ENCODE measurements around the gene CHKA. TPM values are rescaled to one million over a fixed set of nuclear protein-coding genes. Genes with fewer than 3 reads are reported as not detected.
"Not testable (repeated sequence)": the region's sequence is repeated elsewhere in the genome, so short reads cannot be mapped to it uniquely, and the experiment has no call there.

Gene CHKA
- total and polyA plus RNA-seq, 4 experiments from 2014 or later: 1.5 to 2.7 (median 2.6) TPM

DNA sequence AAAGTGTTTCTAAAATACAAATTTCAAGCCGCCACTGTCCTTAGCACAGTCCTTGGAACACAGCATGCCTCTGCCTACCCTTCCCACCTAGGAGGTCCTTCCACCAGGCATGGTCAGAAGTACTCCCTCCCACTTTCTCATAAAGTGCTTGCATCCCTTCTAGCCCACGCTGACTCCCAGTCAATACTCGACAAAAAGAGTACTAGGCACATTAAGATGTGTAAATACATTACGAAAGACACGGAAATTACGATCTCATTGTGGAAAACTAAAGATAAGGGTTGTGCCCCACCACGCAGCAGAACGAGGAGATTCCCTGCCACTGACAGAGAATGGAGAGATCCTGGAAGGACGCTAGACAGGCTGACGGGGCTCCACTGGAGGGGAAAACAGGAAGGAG is 13.5 kb downstream of the CHKA start:
- intact Hi-C loops (cut with micrococcal nuclease): no loop called here
- Histone ChIP-seq H3K4me1 (ENCODE audit: insufficient read depth, low read length) (no peaks in the 10 kb centered on the region), H3K9me3 (ENCODE audit: control insufficient read depth in 1 of 2, low read length in 2 of 2) (no peaks in the 10 kb centered on the region), H3K27me3 (ENCODE audit: insufficient read depth, low read length) (no peaks in the 10 kb centered on the region), H3K4me3 (ENCODE audit: low read length in 2 of 2) (no peak overlapping the region), H3K36me3 (ENCODE audit: insufficient read depth, low read length) (no peaks in the 10 kb centered on the region), H3K27ac (ENCODE audit: low read depth, low read length) (no peak overlapping the region)
- CTCF ChIA-PET (ENCODE audit: partially characterized antibody): no interaction called here
- Mint-ChIP-seq H3K4me3 (no peak overlapping the region), H3K9me3 (no peaks in the 10 kb centered on the region), H3K27me3 (no peaks in the 10 kb centered on the region), H3K36me3 (no peaks in the 10 kb centered on the region), H3K27ac (peak overlapping the region in 1 of 7 donors; percentile 44), H3K4me1 (no peaks in the 10 kb centered on the region)
- POLR2A ChIA-PET (ENCODE audit: partially characterized antibody): no interaction called here
- no peak for DNase-seq

DNA sequence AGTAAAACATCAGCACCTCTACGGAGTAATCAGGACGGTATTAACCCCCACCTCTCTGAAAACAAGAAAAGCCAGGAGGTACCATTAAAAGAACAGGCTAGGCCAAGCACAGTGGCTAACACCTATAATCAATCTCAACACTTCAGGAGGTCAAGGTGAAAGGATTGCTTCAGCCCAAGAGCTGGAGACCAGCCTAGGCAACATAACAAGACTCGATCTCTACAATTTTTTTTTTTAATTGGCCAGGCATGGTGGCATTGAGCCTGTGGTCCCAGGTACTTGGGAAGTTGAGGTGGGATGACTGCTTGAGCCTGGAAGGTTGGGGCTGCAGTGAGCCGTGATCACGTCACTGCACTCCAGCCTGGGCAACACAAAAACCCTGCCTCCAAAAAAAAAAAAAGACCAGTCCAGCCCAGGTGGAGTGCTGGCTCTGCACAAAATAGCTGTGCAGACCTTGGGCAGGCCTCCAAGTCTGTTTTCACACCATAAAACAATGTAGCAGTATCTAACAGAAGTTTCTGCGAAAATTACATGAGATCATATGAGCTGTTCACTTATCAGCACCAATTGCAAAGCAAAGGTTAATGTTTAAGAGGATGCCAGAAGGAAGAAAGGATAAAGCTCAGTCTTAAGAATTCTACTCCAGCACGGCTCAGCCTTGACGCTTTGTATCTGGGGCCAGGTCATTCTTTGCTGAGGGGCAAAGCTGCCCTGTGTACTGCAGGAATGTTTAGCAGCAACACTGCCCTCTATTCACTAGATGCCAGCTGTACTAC is 14.8 kb downstream of the CHKA start:
- H3K4me3 ChIP-seq (ENCODE audit: low read length in 2 of 2): no peak overlapping the region
- Mint-ChIP-seq H3K9me3 (no peaks in the 10 kb centered on the region), H3K27me3 (no peaks in the 10 kb centered on the region), H3K36me3 (no peaks in the 10 kb centered on the region), H3K4me1 (no peaks in the 10 kb centered on the region), H3K27ac (no peak overlapping the region), H3K4me3 (no peak overlapping the region)
- no peaks in the 10 kb centered on the region for H3K4me1 ChIP-seq (ENCODE audit: insufficient read depth, low read length)
- POLR2A ChIA-PET (ENCODE audit: partially characterized antibody): no interaction called here
- intact Hi-C loops (cut with micrococcal nuclease): no loop called here
- no peak for DNase-seq
- CTCF ChIA-PET (ENCODE audit: partially characterized antibody): interaction anchor here (0.7 kb wide), 1 partner anchor 11 kb away, joined by 4 read pairs; no protein-coding TSS in a partner anchor
- no peaks in the 10 kb centered on the region for H3K36me3 ChIP-seq (ENCODE audit: insufficient read depth, low read length)
- H3K27me3 ChIP-seq (ENCODE audit: insufficient read depth, low read length): no peaks in the 10 kb centered on the region
- no peak overlapping the region for H3K27ac ChIP-seq (ENCODE audit: low read depth, low read length)
- no peaks in the 10 kb centered on the region for H3K9me3 ChIP-seq (ENCODE audit: control insufficient read depth in 1 of 2, low read length in 2 of 2)

DNA sequence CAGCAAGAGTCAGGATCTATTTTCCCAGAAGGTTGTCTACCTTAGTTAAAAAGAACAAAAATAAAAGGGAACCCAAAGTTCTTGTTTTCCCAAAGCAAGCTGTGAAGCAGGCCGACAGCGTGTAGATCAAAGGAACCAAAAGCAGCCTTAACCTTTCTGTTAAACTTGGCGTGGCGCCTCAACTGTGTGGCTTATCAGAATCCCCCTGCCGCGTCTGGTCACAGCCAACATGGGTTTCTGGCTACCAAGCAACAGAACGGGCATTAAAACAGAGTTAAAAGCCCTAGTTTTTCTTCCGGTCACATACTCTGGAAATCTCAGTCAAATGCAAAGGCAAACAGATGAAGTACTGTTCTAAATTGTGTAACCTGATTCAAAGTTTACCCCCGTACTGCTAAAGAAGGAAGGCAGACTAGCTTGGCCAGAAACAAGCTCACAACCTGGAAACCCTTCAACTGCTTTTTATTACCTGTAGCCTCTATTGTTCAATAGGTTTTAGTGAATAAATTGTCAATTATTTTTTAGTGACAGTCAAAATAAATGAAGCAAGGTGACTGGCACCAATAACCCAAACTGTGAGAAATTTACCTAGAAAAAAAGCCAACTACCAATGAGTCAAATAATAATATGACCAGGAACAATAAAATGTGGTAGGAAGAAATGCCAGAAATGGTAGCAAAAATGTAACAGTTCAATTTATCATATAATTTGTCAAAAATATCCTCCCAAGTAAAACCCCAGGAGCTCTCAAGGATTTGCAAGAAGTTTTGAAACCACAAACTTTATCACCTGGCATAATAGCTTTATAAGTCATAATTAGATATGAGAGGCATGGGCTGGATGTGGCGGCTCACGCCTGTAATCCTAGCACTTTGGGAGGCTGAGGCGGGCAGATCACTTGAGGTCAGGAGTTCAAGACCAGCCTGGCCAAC is 21.4 kb downstream of the CHKA start:
- Mint-ChIP-seq H3K36me3 (no peaks in the 10 kb centered on the region), H3K9me3 (no peaks in the 10 kb centered on the region), H3K27ac (peak overlapping the region in 4 of 7 donors; percentile 17 to 49 (median 28)), H3K27me3 (no peaks in the 10 kb centered on the region), H3K4me1 (peaks cover 4 to 13% (median 10%) of the 10 kb centered on the region in 4 donors), H3K4me3 (peak overlapping the region in 5 of 8 donors; percentile 42 to 69 (median 53))
- CTCF ChIA-PET (ENCODE audit: partially characterized antibody): interaction anchor here (1.2 kb wide), 1 partner anchor 106 kb away, joined by 3 read pairs; no protein-coding TSS in a partner anchor
- Histone ChIP-seq H3K9me3 (ENCODE audit: control insufficient read depth in 1 of 2, low read length in 2 of 2) (no peaks in the 10 kb centered on the region), H3K27ac (ENCODE audit: low read depth, low read length) (no peak overlapping the region), H3K27me3 (ENCODE audit: insufficient read depth, low read length) (no peaks in the 10 kb centered on the region), H3K36me3 (ENCODE audit: insufficient read depth, low read length) (no peaks in the 10 kb centered on the region), H3K4me3 (ENCODE audit: low read length in 2 of 2) (no peak overlapping the region), H3K4me1 (ENCODE audit: insufficient read depth, low read length) (peaks cover 6% of the 10 kb centered on the region)
- intact Hi-C loops (cut with micrococcal nuclease): no loop called here
- POLR2A ChIA-PET (ENCODE audit: partially characterized antibody): no interaction called here
- peak in 2 of 5 donors; percentile 8 to 32 for DNase-seq

DNA sequence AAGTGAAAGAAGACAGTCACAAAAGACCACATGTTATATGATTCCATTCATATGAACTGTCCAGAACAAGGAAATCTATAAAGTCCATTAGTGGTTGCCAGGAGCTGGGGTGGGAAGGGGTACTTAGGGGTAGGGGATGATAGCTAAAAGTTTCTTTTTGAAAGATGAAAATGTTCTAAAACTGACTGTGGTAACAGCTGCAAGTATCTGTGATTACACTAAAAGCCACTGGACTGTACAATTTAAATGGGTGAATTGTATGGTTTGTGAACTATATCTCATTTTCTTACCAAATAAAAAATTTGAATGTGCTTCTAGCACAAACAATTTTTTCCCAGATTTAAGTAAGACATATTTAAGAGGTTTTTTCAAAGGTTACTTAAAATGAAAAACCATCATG is 22.1 kb downstream of the CHKA start:
- Histone ChIP-seq H3K4me1 (ENCODE audit: insufficient read depth, low read length) (peaks cover 6% of the 10 kb centered on the region), H3K27ac (ENCODE audit: low read depth, low read length) (no peak overlapping the region), H3K27me3 (ENCODE audit: insufficient read depth, low read length) (no peaks in the 10 kb centered on the region), H3K36me3 (ENCODE audit: insufficient read depth, low read length) (no peaks in the 10 kb centered on the region), H3K4me3 (ENCODE audit: low read length in 2 of 2) (no peak overlapping the region), H3K9me3 (ENCODE audit: control insufficient read depth in 1 of 2, low read length in 2 of 2) (no peaks in the 10 kb centered on the region)
- intact Hi-C loops (cut with micrococcal nuclease): no loop called here
- H3K27ac Mint-ChIP-seq: peak overlapping the region in 3 of 7 donors; percentile 3 to 49 (median 17)
- no peaks in the 10 kb centered on the region for H3K9me3 Mint-ChIP-seq
- H3K27me3 Mint-ChIP-seq: no peaks in the 10 kb centered on the region
- no peaks in the 10 kb centered on the region for H3K36me3 Mint-ChIP-seq
- POLR2A ChIA-PET (ENCODE audit: partially characterized antibody): no interaction called here
- H3K4me1 Mint-ChIP-seq: peaks cover 4 to 13% (median 10%) of the 10 kb centered on the region in 4 donors
- peak overlapping the region in 2 of 8 donors; percentile 53 to 69 for H3K4me3 Mint-ChIP-seq
- CTCF ChIA-PET (ENCODE audit: partially characterized antibody): interaction anchor here (1.2 kb wide), 1 partner anchor 105 kb away, joined by 3 read pairs; no protein-coding TSS in a partner anchor
- no peak for DNase-seq

DNA sequence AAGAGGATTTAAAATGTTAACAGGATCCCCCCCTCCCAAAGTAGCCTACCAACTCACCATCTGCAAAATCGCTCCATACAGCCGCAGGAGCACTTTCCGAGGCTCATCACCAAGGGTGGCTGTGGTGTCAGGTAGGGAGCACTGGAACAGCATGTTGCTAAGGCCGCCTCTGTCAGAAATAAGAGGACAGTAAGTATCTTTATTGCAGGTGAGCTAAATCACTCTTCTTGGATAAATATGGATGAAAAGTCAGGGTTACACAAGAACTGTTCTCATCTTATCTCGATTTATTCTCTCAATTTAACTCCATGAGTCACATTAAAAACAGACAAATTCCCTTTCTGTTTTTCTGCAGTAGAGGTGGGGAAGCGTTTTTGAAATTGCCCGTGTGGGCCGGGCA is 24.2 kb downstream of the CHKA start:
- no peaks in the 10 kb centered on the region for H3K27me3 ChIP-seq (ENCODE audit: insufficient read depth, low read length)
- H3K4me1 Mint-ChIP-seq: peaks cover 4 to 13% (median 10%) of the 10 kb centered on the region in 4 donors
- intact Hi-C loops (cut with micrococcal nuclease): no loop called here
- H3K4me3 ChIP-seq (ENCODE audit: low read length in 2 of 2): no peak overlapping the region
- no peak overlapping the region for H3K27ac Mint-ChIP-seq
- POLR2A ChIA-PET (ENCODE audit: partially characterized antibody): no interaction called here
- CTCF ChIA-PET (ENCODE audit: partially characterized antibody): no interaction called here
- H3K9me3 Mint-ChIP-seq: no peaks in the 10 kb centered on the region
- no peak for DNase-seq
- peaks cover 6% of the 10 kb centered on the region for H3K4me1 ChIP-seq (ENCODE audit: insufficient read depth, low read length)
- no peaks in the 10 kb centered on the region for H3K36me3 Mint-ChIP-seq
- H3K9me3 ChIP-seq (ENCODE audit: control insufficient read depth in 1 of 2, low read length in 2 of 2): no peaks in the 10 kb centered on the region
- no peaks in the 10 kb centered on the region for H3K27me3 Mint-ChIP-seq
- no peaks in the 10 kb centered on the region for H3K36me3 ChIP-seq (ENCODE audit: insufficient read depth, low read length)
- H3K4me3 Mint-ChIP-seq: no peak overlapping the region
- no peak overlapping the region for H3K27ac ChIP-seq (ENCODE audit: low read depth, low read length)

DNA sequence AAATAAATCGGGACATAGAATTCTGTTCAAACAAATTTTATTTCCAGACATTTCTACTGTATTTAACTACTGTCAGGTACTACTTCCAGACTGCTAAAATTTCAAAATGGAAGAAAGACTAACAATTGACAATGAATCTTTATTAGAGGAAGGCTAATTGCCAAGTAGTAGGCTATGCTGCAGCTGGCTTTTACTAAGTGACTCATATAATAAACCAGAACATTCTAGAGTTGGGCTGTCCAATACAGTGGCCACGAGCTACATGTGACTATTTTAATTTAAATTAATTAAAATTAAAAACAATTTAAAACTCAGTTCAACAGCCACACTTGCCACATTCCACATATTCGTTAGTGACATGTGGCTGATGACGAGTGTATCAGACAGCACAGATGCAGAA is 27.6 kb downstream of the CHKA start:
- ChIA-PET CTCF (ENCODE audit: partially characterized antibody) (no interaction called here), POLR2A (ENCODE audit: partially characterized antibody) (no interaction called here)
- no peak overlapping the region for H3K4me3 Mint-ChIP-seq
- H3K9me3 Mint-ChIP-seq: no peaks in the 10 kb centered on the region
- Histone ChIP-seq H3K36me3 (ENCODE audit: insufficient read depth, low read length) (no peaks in the 10 kb centered on the region), H3K9me3 (ENCODE audit: control insufficient read depth in 1 of 2, low read length in 2 of 2) (no peaks in the 10 kb centered on the region), H3K27me3 (ENCODE audit: insufficient read depth, low read length) (no peaks in the 10 kb centered on the region), H3K4me1 (ENCODE audit: insufficient read depth, low read length) (no peaks in the 10 kb centered on the region), H3K4me3 (ENCODE audit: low read length in 2 of 2) (no peak overlapping the region), H3K27ac (ENCODE audit: low read depth, low read length) (no peak overlapping the region)
- no peak for DNase-seq
- H3K36me3 Mint-ChIP-seq: no peaks in the 10 kb centered on the region
- H3K27ac Mint-ChIP-seq: no peak overlapping the region
- intact Hi-C loops (cut with micrococcal nuclease): no loop called here
- H3K27me3 Mint-ChIP-seq: no peaks in the 10 kb centered on the region
- H3K4me1 Mint-ChIP-seq: no peaks in the 10 kb centered on the region

DNA sequence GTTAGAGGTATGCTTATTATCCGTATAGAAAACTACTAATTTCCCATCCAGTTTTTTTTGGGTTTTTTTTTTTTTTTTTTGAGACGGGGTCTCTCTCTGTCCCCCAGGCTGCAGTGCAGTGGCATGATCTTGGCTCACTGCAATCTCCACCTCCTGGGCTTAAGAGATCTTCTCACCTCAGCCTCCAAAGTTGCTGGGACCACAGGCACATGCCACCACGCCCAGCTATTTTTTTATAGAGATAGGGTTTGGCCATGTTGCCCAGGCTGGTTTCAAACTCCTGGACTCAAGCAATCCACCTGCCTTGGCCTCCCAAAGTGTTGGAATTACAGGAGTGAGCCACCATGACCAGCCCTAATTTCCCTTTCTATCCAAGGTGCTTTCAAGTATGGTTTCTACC is 28.2 kb downstream of the CHKA start:
- H3K4me1 ChIP-seq (ENCODE audit: insufficient read depth, low read length); H3K36me3 Mint-ChIP-seq; H3K36me3 ChIP-seq (ENCODE audit: insufficient read depth, low read length); H3K27ac Mint-ChIP-seq; H3K27me3 Mint-ChIP-seq; H3K4me3 ChIP-seq (ENCODE audit: low read length in 2 of 2); intact Hi-C loops (cut with micrococcal nuclease); H3K27me3 ChIP-seq (ENCODE audit: insufficient read depth, low read length); H3K4me3 Mint-ChIP-seq; POLR2A ChIA-PET (ENCODE audit: partially characterized antibody); H3K4me1 Mint-ChIP-seq; H3K9me3 Mint-ChIP-seq; DNase-seq; H3K9me3 ChIP-seq (ENCODE audit: control insufficient read depth in 1 of 2, low read length in 2 of 2); H3K27ac ChIP-seq (ENCODE audit: low read depth, low read length): not testable (repeated sequence)
- CTCF ChIA-PET (ENCODE audit: partially characterized antibody): interaction anchor here (1.9 kb wide), 1 partner anchor 116 kb away, joined by 4 read pairs; no protein-coding TSS in a partner anchor
